ENCODE results near the gene RALGPS1. TPM values are rescaled to one million over a fixed set of nuclear protein-coding genes. Genes with fewer than 3 reads are reported as not detected.

The RALGPS1 gene
- total RNA-seq, 4 donors from 2014 or later = 27.3 to 42.1 (median 39.1) TPM

DNA sequence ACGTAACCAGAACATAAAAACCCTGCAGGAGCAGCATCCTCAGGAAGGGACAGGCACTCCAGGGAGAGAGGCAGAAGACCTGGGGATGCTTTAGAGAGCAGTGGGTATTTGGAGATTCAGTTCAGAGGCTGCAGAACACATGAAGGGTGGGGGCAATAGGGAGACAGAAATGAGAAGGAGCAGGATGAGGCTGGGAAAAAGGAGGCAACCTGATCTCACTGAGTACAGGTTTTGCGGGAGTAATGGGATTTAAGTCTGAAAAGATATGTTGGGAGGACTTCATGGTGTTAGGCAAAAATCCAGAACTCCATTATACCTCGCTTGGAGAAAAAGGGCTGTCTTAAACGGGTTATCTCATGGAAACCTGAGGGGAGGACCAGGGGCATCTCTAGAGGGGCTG, 308.7 kb downstream of the RALGPS1 start:
- H3K9me3 ChIP-seq = no peaks in the 10 kb centered on the region
- H3K4me3 ChIP-seq (replicated peaks in 1 of 3) = no peak overlapping the region
- 71 to 80% methylated on average over 4 of the region's 4 CpGs for WGBS, 2 donors
- intact Hi-C loops (cut with DNase I) = loop anchor here (5.0 kb wide), 1 partner anchor 174 kb away; the partner anchor contains the start of gene SLC2A8
- peaks cover 6 to 7% of the 10 kb centered on the region in 2 donors for H3K4me1 ChIP-seq
- H3K27me3 ChIP-seq = no peaks in the 10 kb centered on the region
- no peaks in the 10 kb centered on the region for H3K36me3 ChIP-seq
- DNase-seq = no peak
- no peak overlapping the region for H3K27ac ChIP-seq
- no peak for TF ChIP-seq POLR2A (IDR thresholded peaks at IDR 0.05)
- TF ChIP-seq, protein P1, sequence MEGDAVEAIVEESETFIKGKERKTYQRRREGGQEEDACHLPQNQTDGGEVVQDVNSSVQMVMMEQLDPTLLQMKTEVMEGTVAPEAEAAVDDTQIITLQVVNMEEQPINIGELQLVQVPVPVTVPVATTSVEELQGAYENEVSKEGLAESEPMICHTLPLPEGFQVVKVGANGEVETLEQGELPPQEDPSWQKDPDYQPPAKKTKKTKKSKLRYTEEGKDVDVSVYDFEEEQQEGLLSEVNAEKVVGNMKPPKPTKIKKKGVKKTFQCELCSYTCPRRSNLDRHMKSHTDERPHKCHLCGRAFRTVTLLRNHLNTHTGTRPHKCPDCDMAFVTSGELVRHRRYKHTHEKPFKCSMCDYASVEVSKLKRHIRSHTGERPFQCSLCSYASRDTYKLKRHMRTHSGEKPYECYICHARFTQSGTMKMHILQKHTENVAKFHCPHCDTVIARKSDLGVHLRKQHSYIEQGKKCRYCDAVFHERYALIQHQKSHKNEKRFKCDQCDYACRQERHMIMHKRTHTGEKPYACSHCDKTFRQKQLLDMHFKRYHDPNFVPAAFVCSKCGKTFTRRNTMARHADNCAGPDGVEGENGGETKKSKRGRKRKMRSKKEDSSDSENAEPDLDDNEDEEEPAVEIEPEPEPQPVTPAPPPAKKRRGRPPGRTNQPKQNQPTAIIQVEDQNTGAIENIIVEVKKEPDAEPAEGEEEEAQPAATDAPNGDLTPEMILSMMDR (IDR thresholded peaks at IDR 0.05) = no peak

DNA sequence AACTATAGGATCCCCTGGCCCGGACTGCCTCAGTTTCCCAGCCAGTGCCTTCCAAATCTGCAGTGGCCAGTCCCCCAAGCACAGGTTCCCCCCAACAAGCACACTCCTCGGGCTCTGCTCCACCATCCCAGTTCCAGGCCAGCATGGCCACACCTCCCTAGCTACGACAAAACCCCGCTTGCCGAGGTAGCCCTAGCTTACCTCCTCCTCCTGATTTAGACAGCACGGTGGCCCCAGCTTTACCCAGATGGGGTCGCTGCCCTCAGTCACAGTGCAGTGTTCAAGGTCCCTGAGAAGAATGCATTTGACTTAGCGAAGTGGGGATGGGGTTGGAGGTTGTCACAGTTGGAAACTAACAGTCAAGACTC, 309.2 kb downstream of the RALGPS1 start:
- DNase-seq = no peak
- Histone ChIP-seq H3K4me3 (replicated peaks in 1 of 3) (peak overlapping the region in 1 of 3 donors; percentile 34), H3K36me3 (no peaks in the 10 kb centered on the region), H3K27me3 (no peaks in the 10 kb centered on the region), H3K27ac (peak overlapping the region; percentile 19 to 66 (median 60)), H3K9me3 (no peaks in the 10 kb centered on the region), H3K4me1 (peaks cover 6 to 7% of the 10 kb centered on the region in 2 donors)
- intact Hi-C loops (cut with DNase I) = loop anchor here (5.0 kb wide), 1 partner anchor 174 kb away; the partner anchor contains the start of gene SLC2A8
- WGBS, 2 donors = 36 to 49% methylated on average over 6 to 8 of the region's 8 CpGs
- no peak for TF ChIP-seq POLR2A (IDR thresholded peaks at IDR 0.05)
- TF ChIP-seq, protein P1 (IDR thresholded peaks at IDR 0.05) = no peak

DNA sequence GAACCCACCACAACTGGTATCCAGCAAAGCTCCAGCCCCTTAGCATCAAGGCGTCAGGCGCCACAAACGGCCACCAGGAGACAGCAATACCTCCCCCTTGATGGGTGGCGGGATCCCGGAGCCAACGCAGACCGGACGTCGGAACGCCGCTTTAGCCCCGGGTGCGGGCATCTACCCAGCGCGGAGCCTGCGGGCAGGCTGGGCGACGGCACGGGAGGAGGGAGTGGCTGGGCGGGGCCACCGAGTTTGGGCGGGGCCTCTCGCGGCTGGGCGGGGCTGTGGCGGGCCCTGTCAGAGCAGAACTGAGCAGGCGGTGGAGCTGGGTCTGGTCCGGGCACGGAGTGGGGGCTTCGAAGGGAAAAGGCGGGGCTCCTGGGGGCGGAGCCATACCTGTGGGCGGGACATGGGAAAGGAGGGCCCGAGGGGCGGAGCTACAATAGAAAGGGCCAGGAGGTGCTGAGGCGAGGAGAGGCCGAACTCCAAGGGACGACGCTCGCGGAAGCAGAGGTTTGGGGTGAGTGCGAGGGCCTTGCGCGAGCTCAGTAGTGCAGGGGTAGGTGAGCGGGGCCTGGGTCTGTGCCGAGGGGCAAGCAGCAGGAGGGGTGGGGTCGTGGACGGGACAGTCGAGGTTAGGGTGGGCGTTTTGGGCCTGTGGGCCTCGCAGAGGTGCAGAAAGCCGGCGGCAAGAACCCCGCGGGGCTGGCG, 309.7 kb downstream of the RALGPS1 start:
- Histone ChIP-seq H3K27ac (peak overlapping the region; percentile 60 to 89 (median 66)), H3K36me3 (no peaks in the 10 kb centered on the region), H3K4me3 (replicated peaks in 1 of 3) (peak overlapping the region in 2 of 3 donors; percentile 34 to 53), H3K27me3 (no peaks in the 10 kb centered on the region), H3K4me1 (peaks cover 6 to 7% of the 10 kb centered on the region in 2 donors), H3K9me3 (no peaks in the 10 kb centered on the region)
- DNase-seq = peak; percentile 92 to 93
- 1 to 2% methylated on average over 26 to 35 of the region's 56 CpGs for WGBS, 2 donors
- intact Hi-C loops (cut with DNase I) = loop anchor here (5.0 kb wide), 1 partner anchor 173 kb away; the partner anchor contains the start of gene SLC2A8
- TF ChIP-seq, protein P1 (IDR thresholded peaks at IDR 0.05) = peak in 1 of 6 experiments; percentile 7
- peak in 1 of 2 donors; percentile 67 for TF ChIP-seq POLR2A (IDR thresholded peaks at IDR 0.05)

DNA sequence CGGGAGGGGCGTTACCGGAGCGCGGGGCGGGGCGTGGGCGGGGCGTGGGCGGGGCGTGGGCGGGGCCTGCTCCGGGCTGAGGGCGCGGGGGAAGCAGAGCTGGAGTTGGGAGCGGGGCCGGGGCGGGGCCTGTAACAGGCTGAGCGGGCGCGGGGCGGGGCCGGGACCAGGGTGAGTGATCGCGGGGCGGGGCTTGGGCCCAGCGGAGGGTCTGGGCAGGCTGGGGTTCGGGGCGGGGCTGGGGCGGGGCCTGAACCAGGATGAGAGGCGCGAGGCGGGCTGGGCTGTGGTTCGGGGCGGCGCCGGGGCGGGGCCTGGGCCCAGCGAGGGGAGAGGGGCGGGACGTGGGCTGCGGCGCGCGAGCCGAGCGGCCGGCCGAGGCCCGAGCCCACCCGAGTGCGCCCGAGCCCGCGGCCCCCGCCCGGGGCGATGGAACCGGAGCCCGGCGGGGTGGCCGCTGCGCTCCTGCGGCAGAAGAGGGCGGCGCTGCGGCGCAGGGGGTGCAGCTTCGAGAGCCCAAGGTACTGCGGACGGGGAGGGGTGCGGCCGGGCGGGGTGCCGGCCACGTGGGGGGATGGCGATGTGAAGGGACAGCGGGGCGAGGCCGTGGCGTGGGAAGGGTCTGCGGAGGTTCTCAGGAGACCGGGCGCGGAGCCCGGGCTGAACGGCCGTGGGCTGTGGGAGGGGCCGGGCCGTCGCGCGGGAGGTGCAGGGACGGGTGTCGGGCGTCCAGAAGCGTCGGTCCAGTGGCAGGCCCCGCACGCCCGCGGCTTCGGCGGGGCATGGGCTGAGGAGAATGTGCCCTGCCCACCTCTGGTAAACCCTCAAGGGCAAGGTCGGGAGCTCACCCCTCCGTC, 310.5 kb downstream of the RALGPS1 start:
- Histone ChIP-seq H3K27me3 (no peaks in the 10 kb centered on the region), H3K27ac (peak overlapping the region; percentile 60 to 89 (median 66)), H3K4me3 (replicated peaks in 1 of 3) (peak overlapping the region; percentile 58 to 89 (median 72)), H3K36me3 (no peaks in the 10 kb centered on the region), H3K9me3 (no peaks in the 10 kb centered on the region), H3K4me1 (peaks cover 6 to 7% of the 10 kb centered on the region in 2 donors)
- 0 to 2% methylated on average over 13 to 27 of the region's 106 CpGs for WGBS, 2 donors
- TF ChIP-seq, protein P1 (IDR thresholded peaks at IDR 0.05) = peak in 1 of 6 experiments; percentile 8
- TF ChIP-seq POLR2A (IDR thresholded peaks at IDR 0.05) = peak in 1 of 2 donors; percentile 21
- intact Hi-C loops (cut with DNase I) = loop anchor here (5.0 kb wide), 1 partner anchor 172 kb away; the partner anchor contains the start of gene SLC2A8
- peak; percentile 97 to 98 for DNase-seq
